Measurements from ENCODE around the gene NMT1. TPM values are rescaled to one million over a fixed set of nuclear protein-coding genes. Genes with fewer than 3 reads are reported as not detected.

The NMT1 gene
- total RNA-seq, 1 experiment from 2014 or later: 117 TPM

DNA sequence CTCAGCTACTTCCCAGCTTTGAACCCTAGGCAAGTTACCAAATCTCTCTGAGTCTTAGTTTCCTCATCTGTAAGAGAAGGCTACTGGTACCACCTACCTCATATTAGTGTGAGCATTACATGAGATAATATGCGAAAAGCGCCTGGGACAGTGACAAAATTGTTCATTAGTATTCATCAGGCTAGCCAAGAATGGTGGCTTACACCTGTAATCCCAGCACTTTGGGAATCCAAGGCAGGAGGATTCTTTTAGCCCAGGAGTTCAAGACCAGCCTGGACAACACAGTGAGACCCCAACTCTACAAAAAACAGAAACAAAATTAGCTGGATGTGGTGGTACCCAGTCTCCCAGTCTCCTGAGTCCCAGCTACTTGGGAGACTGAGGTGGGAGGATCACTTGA, 67.9 kb downstream of the NMT1 start:
- no TSS peak for BruUV-seq (replicated peaks)
- ChIA-PET CTCF (interaction anchor here (0.6 kb wide), 1 partner anchor 212 kb away, joined by 9 read pairs; no protein-coding TSS in a partner anchor), POLR2A (ENCODE audit: unreplicated experiment) (no interaction called here)
- no peak overlapping the region for H3K4me3 ChIP-seq (ENCODE audit: low read length)
- peaks cover 59% of the 10 kb centered on the region for H3K4me1 ChIP-seq (ENCODE audit: insufficient read depth, low read length)
- H3F3A ChIP-seq (ENCODE audit: low read length, unreplicated experiment): no peaks in the 10 kb centered on the region
- H2AFZ ChIP-seq (ENCODE audit: low read length): no peak overlapping the region
- no peak for TF ChIP-seq EZH2 (IDR thresholded peaks at IDR 0.05; ENCODE audit: low read length, unreplicated experiment)
- TF ChIP-seq EZH2phosphoT487 (IDR thresholded peaks at IDR 0.05; ENCODE audit: borderline replicate concordance, low read length): no peak
- TF ChIP-seq CTCF (conservative IDR thresholded peaks at IDR 0.05; ENCODE audit: low read depth, low read length): no peak
- H3K27me3 ChIP-seq (ENCODE audit: low read length): no peaks in the 10 kb centered on the region
- no peak overlapping the region for H3K9ac ChIP-seq (ENCODE audit: low read length)
- no peaks in the 10 kb centered on the region for H3K9me3 ChIP-seq (ENCODE audit: low read length)
- ATAC-seq: no peak
- H3K36me3 ChIP-seq (ENCODE audit: low read depth, low read length): no peaks in the 10 kb centered on the region
- H3K9me2 ChIP-seq (replicated peaks; ENCODE audit: low read length): no peaks in the 10 kb centered on the region
- no peak overlapping the region for H3K4me2 ChIP-seq (ENCODE audit: low read length)
- no peaks in the 10 kb centered on the region for H4K20me1 ChIP-seq (ENCODE audit: low read length)
- intact Hi-C loops (cut with micrococcal nuclease): no loop called here
- no peak for DNase-seq
- no peak overlapping the region for H3K27ac ChIP-seq (ENCODE audit: low read length)
- peaks cover 63% of the 10 kb centered on the region for H3K79me2 ChIP-seq (ENCODE audit: low read length)

DNA sequence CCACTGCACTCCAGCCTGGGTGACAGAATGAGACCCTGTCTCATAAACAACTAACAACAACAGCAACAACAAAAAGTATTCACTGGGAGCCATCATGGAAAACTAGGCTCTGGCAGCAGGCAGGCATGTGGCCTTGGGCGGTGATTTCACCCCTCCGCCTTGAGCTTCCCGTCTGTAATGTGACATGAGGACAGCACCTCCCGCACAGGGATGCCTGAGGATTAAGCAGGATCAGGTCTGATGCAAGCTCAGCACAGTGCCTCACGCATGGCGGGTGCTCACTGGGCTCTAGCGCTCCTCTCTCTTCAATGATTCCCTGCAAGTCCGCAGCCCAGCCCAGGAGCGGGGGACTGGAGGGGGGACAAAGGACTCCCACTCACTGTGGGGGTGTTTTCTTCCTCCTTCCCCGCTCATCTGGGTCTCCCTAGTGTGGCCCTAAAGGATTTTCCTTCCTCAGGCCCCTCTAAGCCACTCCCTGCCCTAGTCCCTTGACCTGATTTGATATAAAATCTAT, 68.4 kb downstream of the NMT1 start:
- intact Hi-C loops (cut with micrococcal nuclease): no loop called here
- Histone ChIP-seq H3K36me3 (ENCODE audit: low read depth, low read length) (no peaks in the 10 kb centered on the region), H2AFZ (ENCODE audit: low read length) (no peak overlapping the region), H4K20me1 (ENCODE audit: low read length) (no peaks in the 10 kb centered on the region), H3K27ac (ENCODE audit: low read length) (peak overlapping the region; percentile 13; the same call in 1 of the 2 replicates), H3K9me3 (ENCODE audit: low read length) (no peaks in the 10 kb centered on the region), H3K4me1 (ENCODE audit: insufficient read depth, low read length) (peaks cover 55% of the 10 kb centered on the region), H3K4me2 (ENCODE audit: low read length) (peak overlapping the region; percentile 94), H3K9me2 (replicated peaks; ENCODE audit: low read length) (no peaks in the 10 kb centered on the region), H3K9ac (ENCODE audit: low read length) (no peak overlapping the region), H3K4me3 (ENCODE audit: low read length) (no peak overlapping the region), H3F3A (ENCODE audit: low read length, unreplicated experiment) (no peaks in the 10 kb centered on the region), H3K79me2 (ENCODE audit: low read length) (peaks cover 63% of the 10 kb centered on the region), H3K27me3 (ENCODE audit: low read length) (no peaks in the 10 kb centered on the region)
- ChIA-PET CTCF (interaction anchor here (0.5 to 1.1 kb wide), 3 partner anchors 19 to 212 kb away, joined by 3 to 9 read pairs (median 4); no protein-coding TSS in a partner anchor), POLR2A (ENCODE audit: unreplicated experiment) (interaction anchor here (0.8 kb wide), 1 partner anchor 19 kb away, joined by 3 read pairs; the partner anchor contains the start of gene HEXIM1)
- TF ChIP-seq EZH2phosphoT487 (IDR thresholded peaks at IDR 0.05; ENCODE audit: borderline replicate concordance, low read length): no peak
- no peak for TF ChIP-seq CTCF (conservative IDR thresholded peaks at IDR 0.05; ENCODE audit: low read depth, low read length)
- TF ChIP-seq EZH2 (IDR thresholded peaks at IDR 0.05; ENCODE audit: low read length, unreplicated experiment): no peak
- no TSS peak for BruUV-seq (replicated peaks)
- no peak for ATAC-seq
- no peak for DNase-seq

All from PC-3 (cell line).